Measurements from ENCODE around the gene PSRC1.
"Not testable (repeated sequence)": the region's sequence is repeated elsewhere in the genome, so short reads cannot be mapped to it uniquely, and the experiment has no call there.

PSRC1 gene

GRCh38 chr1:109295712-109296415 is 12.9 kb upstream of the PSRC1 start:
- DNase-seq: peak; percentile 42

GRCh38 chr1:109294481-109294880 is 11.5 kb upstream of the PSRC1 start:
- no peak for DNase-seq

GRCh38 chr1:109293026-109293425 is 10.1 kb upstream of the PSRC1 start:
- DNase-seq: no peak

GRCh38 chr1:109292364-109292763 is 9.4 kb upstream of the PSRC1 start:
- DNase-seq: no peak

- DNase-seq: no peak
These were observed 8.1 kb upstream of the PSRC1 start for GRCh38 chr1:109290998-109291397.

GRCh38 chr1:109290137-109290536 is 7.2 kb upstream of the PSRC1 start:
- DNase-seq: no peak

GRCh38 chr1:109286762-109287161 is 3.8 kb upstream of the PSRC1 start:
- DNase-seq: not testable (repeated sequence)

- DNase-seq: peak; percentile 48
These were observed 1.0 kb upstream of the PSRC1 start for GRCh38 chr1:109283748-109284600.

- no peak for DNase-seq
These were observed 421 bp downstream of the PSRC1 start for GRCh38 chr1:109282497-109282951.

- DNase-seq: no peak
These were observed 1.1 kb downstream of the PSRC1 start for GRCh38 chr1:109281680-109282496.

- DNase-seq: no peak
These were observed 2.1 kb downstream of the PSRC1 start for GRCh38 chr1:109280862-109281261.

- no peak for DNase-seq
These were observed 3.2 kb downstream of the PSRC1 start for GRCh38 chr1:109279615-109280278.

GRCh38 chr1:109277434-109278204 is 5.3 kb downstream of the PSRC1 start:
- peak; percentile 73 for DNase-seq

- peak; percentile 29 for DNase-seq
These were observed 7.1 kb downstream of the PSRC1 start for GRCh38 chr1:109275706-109276345.

- DNase-seq: peak; percentile 90
These were observed 8.1 kb downstream of the PSRC1 start for GRCh38 chr1:109274533-109275476.

GRCh38 chr1:109273570-109274288 is 9.2 kb downstream of the PSRC1 start:
- DNase-seq: no peak

- DNase-seq: no peak
These were observed 10.0 kb downstream of the PSRC1 start for GRCh38 chr1:109272831-109273547.

GRCh38 chr1:109272021-109272799 is 10.7 kb downstream of the PSRC1 start:
- DNase-seq: no peak
